HG03342 (cell line): ENCODE data around the gene MALAT1.
"Not testable (repeated sequence)": the region's sequence is repeated elsewhere in the genome, so short reads cannot be mapped to it uniquely, and the experiment has no call there.

ENCODE experiments used
- ATAC-seq: cut with Tn5 transposase; IDR thresholded peaks from one replicate; pipeline ENCODE4 v1.9.1; 2021; ENCODE audit warnings: mild to moderate bottlenecking, moderate library complexity; ENCODE audit not compliant: unreplicated experiment

MALAT1 gene

GRCh38 chr11:65516135-65516968 lies 17.5 kb downstream of the MALAT1 start:
- ATAC-seq: no peak

GRCh38 chr11:65518941-65519549 lies 20.2 kb downstream of the MALAT1 start:
- not testable (repeated sequence) for ATAC-seq

DNA sequence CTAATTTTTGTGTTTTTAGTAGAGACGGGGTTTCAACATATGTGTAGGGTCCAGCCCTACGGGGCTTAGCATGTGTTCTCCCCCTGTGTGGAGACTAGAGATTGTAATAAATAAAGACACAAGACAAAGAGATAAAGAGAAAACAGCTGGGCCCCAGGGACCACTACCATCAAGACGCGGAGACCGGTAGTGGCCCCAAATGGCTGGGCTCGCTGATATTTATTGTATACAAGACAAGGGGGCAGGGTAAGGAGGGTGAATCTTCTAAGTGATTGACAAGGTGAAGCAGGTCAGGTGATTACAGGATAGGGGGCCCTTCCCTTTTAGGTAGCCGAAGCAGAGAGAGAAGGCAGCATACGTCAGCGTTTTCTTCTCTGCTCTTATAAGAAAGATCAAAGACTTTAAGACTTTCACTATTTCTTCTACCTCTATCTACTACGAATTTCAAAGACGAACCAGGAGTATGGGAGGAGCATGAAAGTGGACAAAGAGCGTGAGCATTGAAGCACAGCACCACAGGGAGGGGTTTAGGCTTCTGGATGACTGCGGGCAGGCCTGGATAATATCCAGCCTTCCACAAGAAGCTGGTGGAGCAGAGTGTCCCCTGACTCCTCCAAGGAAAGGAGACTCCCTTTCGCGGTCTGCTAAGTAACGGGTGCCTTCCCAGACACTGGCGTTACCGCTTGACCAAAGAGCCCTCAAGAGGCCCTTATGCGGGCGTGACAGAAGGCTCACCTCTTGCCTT lies 23.1 kb downstream of the MALAT1 start:
- not testable (repeated sequence) for ATAC-seq

DNA sequence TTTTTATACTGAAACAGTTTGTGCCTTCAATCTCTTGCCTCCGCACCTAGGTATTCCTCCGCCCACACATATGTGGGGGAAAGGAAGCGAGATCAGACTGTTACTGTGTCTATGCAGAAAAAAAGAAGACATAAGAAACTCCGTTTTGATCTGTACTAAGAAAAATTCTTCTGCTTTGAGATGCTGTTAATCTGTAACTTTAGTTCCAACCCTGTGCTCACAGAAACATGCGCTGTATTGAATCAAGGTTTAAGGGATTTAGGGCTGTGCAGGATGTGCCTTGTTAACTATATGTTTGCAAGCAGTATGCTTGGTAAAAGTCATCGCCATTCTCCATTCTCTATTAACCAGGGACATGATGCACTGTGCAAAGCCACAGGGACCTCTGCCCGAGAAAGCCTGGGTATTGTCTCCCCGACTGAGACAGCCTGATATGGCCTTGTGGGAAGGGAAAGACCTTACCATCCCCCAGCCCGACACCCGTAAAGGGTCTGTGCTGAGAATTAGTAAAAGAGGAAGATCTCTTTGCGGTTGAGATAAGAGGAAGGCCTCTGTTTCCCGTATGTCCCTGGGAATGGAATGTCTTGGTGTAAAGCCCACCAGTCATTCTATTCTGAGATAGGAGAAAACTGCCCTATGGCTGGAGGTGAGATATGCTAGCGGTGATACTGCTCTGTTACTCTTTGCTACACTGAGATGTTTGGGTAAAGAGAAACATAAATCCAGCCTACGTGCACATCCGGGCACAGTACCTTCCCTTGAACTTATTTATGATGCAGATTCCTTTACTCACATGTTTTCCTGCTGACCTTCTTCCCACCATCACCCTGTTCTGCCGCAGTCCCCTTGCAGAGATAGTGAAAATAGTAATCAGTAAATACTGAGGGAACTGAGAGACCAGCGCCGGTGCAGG lies 24.1 kb downstream of the MALAT1 start:
- ATAC-seq: not testable (repeated sequence)

DNA sequence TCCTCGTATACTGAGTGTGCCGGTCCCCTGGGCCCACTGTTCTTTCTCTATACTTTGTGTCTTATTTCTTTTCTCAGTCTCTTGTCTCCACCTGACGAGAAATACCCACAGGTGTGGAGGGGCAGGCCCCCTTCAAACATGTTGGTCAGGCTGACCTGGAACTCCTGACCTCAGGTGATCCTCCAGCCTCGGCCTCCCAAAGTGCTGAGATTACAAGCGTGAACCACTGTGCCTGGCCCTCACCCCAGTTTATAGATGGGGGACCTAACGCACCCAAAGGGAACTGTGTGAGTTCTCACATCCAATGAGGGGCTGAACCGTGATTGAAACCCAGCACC lies 24.8 kb downstream of the MALAT1 start:
- not testable (repeated sequence) for ATAC-seq

GRCh38 chr11:65524014-65524740 lies 25.3 kb downstream of the MALAT1 start:
- ATAC-seq: no peak

DNA sequence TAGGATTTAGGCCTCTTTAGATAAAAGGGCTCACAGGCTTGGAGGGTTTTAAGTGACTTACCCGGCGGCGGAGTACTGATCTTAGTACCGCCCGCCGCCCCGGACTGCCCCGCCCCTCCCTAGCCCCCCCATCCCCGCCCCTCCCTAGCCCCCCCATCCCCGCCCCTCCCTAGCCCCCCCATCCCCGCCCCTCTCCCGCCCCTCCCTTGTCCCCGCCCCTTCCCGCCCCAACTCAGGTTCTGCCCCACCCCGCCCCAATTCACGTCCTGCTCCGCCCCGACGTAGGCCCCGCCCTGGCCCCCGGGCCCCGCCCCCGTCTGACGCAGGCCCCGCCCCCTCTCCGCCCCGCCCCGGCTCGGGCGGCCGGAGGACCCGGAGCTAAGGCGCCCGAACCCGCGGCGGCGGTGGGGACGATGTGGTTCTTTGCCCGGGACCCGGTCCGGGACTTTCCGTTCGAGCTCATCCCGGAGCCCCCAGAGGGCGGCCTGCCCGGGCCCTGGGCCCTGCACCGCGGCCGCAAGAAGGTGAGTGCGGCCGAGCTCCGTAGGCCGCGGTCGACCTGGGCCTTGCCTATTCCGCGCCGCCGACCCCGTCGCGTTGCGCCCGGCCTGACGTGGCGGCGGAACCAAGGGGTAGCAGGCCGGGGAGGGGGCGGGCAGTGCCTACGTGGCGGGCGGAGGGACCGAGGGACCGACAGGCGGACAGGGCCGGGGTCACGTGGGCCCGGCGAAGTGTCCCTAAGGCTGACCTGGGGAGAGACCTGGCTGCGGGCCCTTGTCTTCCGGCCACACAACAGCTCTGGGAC lies 26.1 kb downstream of the MALAT1 start, which contains the start of gene SCYL1:
Gene SCYL1 (plus strand): TSS at position 343 of the 805 bp plus-strand sequence. CDS start 71 bp downstream, at position 414.
- ATAC-seq: peak; percentile 70

GRCh38 chr11:65525546-65526480 lies 27.0 kb downstream of the MALAT1 start:
- ATAC-seq: no peak

GRCh38 chr11:65526744-65527143 lies 27.9 kb downstream of the MALAT1 start:
- no peak for ATAC-seq

DNA sequence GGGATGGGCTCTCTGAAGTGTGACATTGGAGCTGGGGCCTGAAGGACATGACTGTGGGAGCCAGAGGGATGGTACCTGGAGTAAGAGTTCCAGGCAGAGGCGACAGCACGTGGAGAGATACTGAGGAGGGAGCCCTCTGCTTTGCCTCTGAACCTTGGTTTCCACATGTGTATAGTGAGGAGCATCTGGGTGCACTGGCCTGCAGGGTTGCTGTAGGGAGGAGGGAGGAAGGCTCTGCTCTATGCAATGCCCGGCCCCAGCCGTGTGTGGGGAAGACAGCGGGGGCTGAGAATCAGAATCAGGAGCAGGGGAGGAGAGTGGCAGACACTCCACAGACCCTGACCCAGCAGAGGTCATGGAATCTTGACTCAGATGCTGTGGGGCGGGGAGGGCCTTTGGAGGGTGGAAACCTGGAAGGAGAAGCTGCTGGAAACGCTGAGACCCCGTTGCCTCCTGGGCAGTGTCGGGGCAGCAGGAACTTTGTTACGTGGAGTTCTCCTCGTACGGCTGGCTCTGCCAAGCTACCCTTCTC lies 30.0 kb downstream of the MALAT1 start:
- no peak for ATAC-seq

- ATAC-seq: no peak
Measured at GRCh38 chr11:65529475-65530156, 30.8 kb downstream of the MALAT1 start.

GRCh38 chr11:65530157-65530496 lies 31.3 kb downstream of the MALAT1 start:
- no peak for ATAC-seq

DNA sequence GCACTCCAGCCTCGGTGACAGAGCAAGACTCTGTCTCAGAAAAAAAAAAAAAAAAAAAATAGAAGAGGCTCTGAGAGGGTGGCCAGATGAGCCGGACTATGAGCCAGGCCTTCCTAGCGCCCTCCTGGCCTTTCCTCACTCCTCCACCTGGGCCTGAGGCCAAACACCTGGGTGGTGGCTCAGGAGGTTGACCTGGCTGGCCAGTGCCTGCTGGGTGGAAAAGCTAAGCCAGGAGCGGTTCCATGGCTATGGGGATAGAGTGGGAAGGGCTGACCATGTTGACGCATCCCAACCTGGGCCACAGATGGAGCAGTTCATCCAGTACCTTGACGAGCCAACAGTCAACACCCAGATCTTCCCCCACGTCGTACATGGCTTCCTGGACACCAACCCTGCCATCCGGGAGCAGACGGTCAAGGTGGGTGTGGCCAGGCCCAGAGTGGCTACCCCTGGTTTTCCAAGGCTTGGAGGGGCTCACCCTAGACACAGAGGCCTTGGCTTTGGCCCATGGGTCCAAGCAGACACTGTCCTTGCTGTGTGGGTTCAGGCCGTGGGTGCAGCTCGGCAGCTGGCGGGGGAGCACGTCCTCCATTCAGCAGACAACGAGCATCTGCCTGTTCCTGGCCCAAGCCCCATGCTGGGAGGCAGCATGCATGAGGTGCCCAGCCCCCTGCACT lies 33.7 kb downstream of the MALAT1 start:
- ATAC-seq: no peak

- no peak for ATAC-seq
Measured at GRCh38 chr11:65535102-65535501, 36.3 kb downstream of the MALAT1 start.

- no peak for ATAC-seq
Measured at GRCh38 chr11:65536412-65537295, 37.8 kb downstream of the MALAT1 start.

DNA sequence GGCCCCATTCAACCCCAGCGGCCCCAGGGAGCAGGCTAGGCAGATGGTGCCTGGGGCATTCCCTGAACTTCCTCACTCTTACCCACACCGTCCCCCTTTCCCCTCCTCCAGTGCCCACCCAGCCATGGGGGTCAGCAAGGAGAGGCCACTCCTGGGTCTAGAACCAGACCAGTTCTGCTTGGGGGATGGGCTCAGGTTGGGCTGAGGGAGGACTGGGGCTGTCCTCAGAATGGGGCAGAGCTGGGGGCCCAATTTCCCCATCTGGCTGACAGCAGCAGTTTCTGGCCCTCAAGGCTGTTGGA lies 38.4 kb downstream of the MALAT1 start:
- ATAC-seq: no peak
